Neural cell (in vitro differentiated cells): ENCODE results near the gene GCNT2.
"Not testable (repeated sequence)": the region's sequence is repeated elsewhere in the genome, so short reads cannot be mapped to it uniquely, and the experiment has no call there.

Experiments
- EP300 ChIP-seq: fragments of 450-650 bp; conservative IDR thresholded peaks from 2 replicates; pipeline ENCODE4 v1.6.1; 2014; ENCODE audit warnings: antibody characterized with exemption, mild to moderate bottlenecking, moderate library complexity; ENCODE audit not compliant: poor library complexity, severe bottlenecking
- EZH2 ChIP-seq: fragments of 200-600, 300-800 bp; shearing (Covaris generic), sonication (generic); IDR thresholded peaks from 2 replicates; pipeline ENCODE4 v1.6.1; 2014; ENCODE audit warnings: antibody characterized with exemption, low read length, borderline replicate concordance, mild to moderate bottlenecking; ENCODE audit not compliant: insufficient read depth, poor library complexity, severe bottlenecking
- POLR2AphosphoS5 ChIP-seq: IDR thresholded peaks from 2 replicates; pipeline ENCODE4 v1.6.1; 2012
- RAD21 ChIP-seq: fragments of 450-650 bp; conservative IDR thresholded peaks from 2 replicates; pipeline ENCODE4 v1.6.1; 2014; ENCODE audit warnings: antibody characterized with exemption, mild to moderate bottlenecking, moderate library complexity
- SMC3 ChIP-seq: fragments of 450-650 bp; conservative IDR thresholded peaks from 2 replicates; pipeline ENCODE4 v1.6.1; 2014; ENCODE audit warnings: antibody characterized with exemption, mild to moderate bottlenecking, moderate library complexity; ENCODE audit not compliant: poor library complexity
- TAF1 ChIP-seq: IDR thresholded peaks from 2 replicates; pipeline ENCODE4 v1.6.1; 2012; ENCODE audit warnings: low read depth
- TF ChIP-seq, protein P1 (sequence below): fragments of 450-650 bp; IDR thresholded peaks from 2 replicates; pipeline ENCODE4 v1.5.1; 2014; ENCODE audit warnings: antibody characterized with exemption, mild to moderate bottlenecking, moderate library complexity; ENCODE audit not compliant: poor library complexity, severe bottlenecking
- TF ChIP-seq, protein P2 (sequence below): IDR thresholded peaks from 2 replicates; pipeline ENCODE4 v1.6.1; 2012; ENCODE audit warnings: borderline replicate concordance

DNA sequence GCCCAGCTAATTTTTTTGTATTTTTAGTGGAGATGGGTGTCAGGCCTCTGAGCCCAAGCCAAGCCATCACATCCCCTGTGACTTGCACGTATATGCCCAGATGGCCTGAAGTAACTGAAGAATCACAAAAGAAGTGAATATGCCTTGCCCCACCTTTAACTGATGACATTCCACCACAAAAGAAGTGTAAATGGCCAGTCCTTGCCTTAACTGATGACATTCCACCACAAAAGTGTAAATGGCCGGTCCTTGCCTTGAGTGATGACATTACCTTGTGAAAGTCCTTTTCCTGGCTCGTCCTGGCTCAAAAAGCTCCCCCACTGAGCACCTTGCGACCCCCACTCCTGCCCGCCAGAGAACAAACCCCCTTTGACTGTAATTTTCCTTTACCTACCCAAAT lies 54.4 kb downstream of the GCNT2 start:
- TF ChIP-seq EZH2, RAD21, POLR2AphosphoS5, TAF1, EP300, SMC3: not testable (repeated sequence)
- TF ChIP-seq, protein P1, sequence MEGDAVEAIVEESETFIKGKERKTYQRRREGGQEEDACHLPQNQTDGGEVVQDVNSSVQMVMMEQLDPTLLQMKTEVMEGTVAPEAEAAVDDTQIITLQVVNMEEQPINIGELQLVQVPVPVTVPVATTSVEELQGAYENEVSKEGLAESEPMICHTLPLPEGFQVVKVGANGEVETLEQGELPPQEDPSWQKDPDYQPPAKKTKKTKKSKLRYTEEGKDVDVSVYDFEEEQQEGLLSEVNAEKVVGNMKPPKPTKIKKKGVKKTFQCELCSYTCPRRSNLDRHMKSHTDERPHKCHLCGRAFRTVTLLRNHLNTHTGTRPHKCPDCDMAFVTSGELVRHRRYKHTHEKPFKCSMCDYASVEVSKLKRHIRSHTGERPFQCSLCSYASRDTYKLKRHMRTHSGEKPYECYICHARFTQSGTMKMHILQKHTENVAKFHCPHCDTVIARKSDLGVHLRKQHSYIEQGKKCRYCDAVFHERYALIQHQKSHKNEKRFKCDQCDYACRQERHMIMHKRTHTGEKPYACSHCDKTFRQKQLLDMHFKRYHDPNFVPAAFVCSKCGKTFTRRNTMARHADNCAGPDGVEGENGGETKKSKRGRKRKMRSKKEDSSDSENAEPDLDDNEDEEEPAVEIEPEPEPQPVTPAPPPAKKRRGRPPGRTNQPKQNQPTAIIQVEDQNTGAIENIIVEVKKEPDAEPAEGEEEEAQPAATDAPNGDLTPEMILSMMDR, result not testable (repeated sequence)
- TF ChIP-seq, protein P2, sequence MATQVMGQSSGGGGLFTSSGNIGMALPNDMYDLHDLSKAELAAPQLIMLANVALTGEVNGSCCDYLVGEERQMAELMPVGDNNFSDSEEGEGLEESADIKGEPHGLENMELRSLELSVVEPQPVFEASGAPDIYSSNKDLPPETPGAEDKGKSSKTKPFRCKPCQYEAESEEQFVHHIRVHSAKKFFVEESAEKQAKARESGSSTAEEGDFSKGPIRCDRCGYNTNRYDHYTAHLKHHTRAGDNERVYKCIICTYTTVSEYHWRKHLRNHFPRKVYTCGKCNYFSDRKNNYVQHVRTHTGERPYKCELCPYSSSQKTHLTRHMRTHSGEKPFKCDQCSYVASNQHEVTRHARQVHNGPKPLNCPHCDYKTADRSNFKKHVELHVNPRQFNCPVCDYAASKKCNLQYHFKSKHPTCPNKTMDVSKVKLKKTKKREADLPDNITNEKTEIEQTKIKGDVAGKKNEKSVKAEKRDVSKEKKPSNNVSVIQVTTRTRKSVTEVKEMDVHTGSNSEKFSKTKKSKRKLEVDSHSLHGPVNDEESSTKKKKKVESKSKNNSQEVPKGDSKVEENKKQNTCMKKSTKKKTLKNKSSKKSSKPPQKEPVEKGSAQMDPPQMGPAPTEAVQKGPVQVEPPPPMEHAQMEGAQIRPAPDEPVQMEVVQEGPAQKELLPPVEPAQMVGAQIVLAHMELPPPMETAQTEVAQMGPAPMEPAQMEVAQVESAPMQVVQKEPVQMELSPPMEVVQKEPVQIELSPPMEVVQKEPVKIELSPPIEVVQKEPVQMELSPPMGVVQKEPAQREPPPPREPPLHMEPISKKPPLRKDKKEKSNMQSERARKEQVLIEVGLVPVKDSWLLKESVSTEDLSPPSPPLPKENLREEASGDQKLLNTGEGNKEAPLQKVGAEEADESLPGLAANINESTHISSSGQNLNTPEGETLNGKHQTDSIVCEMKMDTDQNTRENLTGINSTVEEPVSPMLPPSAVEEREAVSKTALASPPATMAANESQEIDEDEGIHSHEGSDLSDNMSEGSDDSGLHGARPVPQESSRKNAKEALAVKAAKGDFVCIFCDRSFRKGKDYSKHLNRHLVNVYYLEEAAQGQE, result not testable (repeated sequence)
